SH-SY5Y (cell line): ENCODE data around the gene PTPRM.

ENCODE experiments used
- GATA2 ChIP-seq: IDR thresholded peaks from 2 replicates; pipeline ENCODE4 v1.6.1; 2011; ENCODE audit warnings: mild to moderate bottlenecking, low read depth, low read length
- GATA3 ChIP-seq: IDR thresholded peaks from 2 replicates; pipeline ENCODE4 v1.6.1; 2011; ENCODE audit warnings: low read depth, mild to moderate bottlenecking, low read length, moderate library complexity

- TF ChIP-seq GATA2: no peak
- TF ChIP-seq GATA3: no peak
Measured at GRCh38 chr18:8194431-8194830, 627.3 kb downstream of the PTPRM start.
